Measurements from ENCODE around the gene STK17B. TPM values are rescaled to one million over a fixed set of nuclear protein-coding genes. Genes with fewer than 3 reads are reported as not detected.

Gene STK17B
- total and polyA plus RNA-seq, 9 of the 15 experiments (the other 6 are each of a cell fraction or from before 2014, with no cell fraction given) = 2.3 to 17.7 (median 8.5) TPM

DNA sequence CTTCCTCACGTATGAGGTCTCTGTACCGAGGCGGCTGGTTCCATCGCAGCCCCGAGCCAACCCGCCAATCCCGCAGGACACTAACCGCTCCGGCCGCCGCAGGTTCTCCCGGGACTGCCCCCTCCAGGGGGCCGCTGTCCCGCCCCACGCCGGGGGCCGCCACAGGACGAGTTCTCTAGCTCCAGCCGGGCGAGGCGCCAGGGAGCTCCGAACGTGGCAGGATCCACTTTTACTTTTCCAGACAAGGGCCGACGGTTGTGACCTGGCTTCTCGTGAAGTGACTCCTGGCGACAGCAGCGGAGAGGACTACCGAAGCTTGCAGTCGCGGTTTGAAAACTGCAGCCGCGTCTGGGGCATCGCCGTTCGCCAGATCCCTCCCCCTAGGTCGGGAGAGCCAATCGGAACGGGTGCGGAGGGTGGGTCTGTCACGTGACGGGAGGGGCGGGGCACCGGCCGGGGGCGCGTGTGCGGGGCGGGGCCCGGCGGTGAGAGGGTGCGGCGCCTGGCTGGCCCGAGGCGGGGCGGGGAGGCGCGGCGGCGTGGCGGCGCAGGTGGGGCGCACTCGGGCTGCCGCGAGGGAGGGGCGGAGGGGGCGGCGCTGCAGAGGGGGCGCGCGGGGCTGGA, at the start of gene STK17B (continued):
- TF ChIP-seq, protein P1, sequence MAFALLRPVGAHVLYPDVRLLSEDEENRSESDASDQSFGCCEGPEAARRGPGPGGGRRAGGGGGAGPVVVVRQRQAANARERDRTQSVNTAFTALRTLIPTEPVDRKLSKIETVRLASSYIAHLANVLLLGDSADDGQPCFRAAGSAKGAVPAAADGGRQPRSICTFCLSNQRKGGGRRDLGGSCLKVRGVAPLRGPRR (CRISPR knock-in tag; IDR thresholded peaks at IDR 0.05) = no peak
- TF ChIP-seq, protein P2, sequence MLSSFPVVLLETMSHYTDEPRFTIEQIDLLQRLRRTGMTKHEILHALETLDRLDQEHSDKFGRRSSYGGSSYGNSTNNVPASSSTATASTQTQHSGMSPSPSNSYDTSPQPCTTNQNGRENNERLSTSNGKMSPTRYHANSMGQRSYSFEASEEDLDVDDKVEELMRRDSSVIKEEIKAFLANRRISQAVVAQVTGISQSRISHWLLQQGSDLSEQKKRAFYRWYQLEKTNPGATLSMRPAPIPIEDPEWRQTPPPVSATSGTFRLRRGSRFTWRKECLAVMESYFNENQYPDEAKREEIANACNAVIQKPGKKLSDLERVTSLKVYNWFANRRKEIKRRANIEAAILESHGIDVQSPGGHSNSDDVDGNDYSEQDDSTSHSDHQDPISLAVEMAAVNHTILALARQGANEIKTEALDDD (IDR thresholded peaks at IDR 0.05) = no peak
- TF ChIP-seq BRCA1 (IDR thresholded peaks at IDR 0.05) = no peak
- TF ChIP-seq BRCA1 (CRISPR knock-in tag; IDR thresholded peaks at IDR 0.05) = no peak
- no peak for TF ChIP-seq MAFK (IDR thresholded peaks at IDR 0.05; ENCODE audit: low read length)
- no peak for TF ChIP-seq CHD2 (IDR thresholded peaks at IDR 0.05; ENCODE audit: low read depth, low read length)
- TF ChIP-seq DIDO1 (tag; IDR thresholded peaks at IDR 0.05; ENCODE audit: low read depth) = no peak
- TF ChIP-seq SIRT6 (IDR thresholded peaks at IDR 0.05; ENCODE audit: low read depth, low read length) = no peak
- no peak for TF ChIP-seq ZNF197 (CRISPR knock-in tag; IDR thresholded peaks at IDR 0.05; ENCODE audit: low read depth)
- no peak for TF ChIP-seq SRSF9 (IDR thresholded peaks at IDR 0.05; ENCODE audit: borderline replicate concordance, low read depth, low read length)
- no peak for TF ChIP-seq ATF1 (CRISPR knock-in tag; IDR thresholded peaks at IDR 0.05)
- TF ChIP-seq ATF1 (tag; IDR thresholded peaks at IDR 0.05) = no peak
- TF ChIP-seq ZNF644 (tag; IDR thresholded peaks at IDR 0.05; ENCODE audit: low read depth) = no peak
- TF ChIP-seq, protein P3, sequence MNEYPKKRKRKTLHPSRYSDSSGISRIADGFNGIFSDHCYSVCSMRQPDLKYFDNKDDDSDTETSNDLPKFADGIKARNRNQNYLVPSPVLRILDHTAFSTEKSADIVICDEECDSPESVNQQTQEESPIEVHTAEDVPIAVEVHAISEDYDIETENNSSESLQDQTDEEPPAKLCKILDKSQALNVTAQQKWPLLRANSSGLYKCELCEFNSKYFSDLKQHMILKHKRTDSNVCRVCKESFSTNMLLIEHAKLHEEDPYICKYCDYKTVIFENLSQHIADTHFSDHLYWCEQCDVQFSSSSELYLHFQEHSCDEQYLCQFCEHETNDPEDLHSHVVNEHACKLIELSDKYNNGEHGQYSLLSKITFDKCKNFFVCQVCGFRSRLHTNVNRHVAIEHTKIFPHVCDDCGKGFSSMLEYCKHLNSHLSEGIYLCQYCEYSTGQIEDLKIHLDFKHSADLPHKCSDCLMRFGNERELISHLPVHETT (CRISPR knock-in tag; conservative IDR thresholded peaks at IDR 0.05 in 1 of 2, IDR thresholded peaks at IDR 0.05 in 1 of 2) = no peak
- TF ChIP-seq NFXL1 (CRISPR knock-in tag; IDR thresholded peaks at IDR 0.05) = no peak
- TF ChIP-seq SAFB (IDR thresholded peaks at IDR 0.05; ENCODE audit: borderline replicate concordance, low read depth, low read length) = no peak
- TF ChIP-seq ZNF165 (CRISPR knock-in tag; IDR thresholded peaks at IDR 0.05; ENCODE audit: borderline replicate concordance) = no peak
- 0 out of 2 replicates have a peak, but pooled peaks have one; percentile 42 for TF ChIP-seq ZNF589 (CRISPR knock-in tag; IDR thresholded peaks at IDR 0.05; ENCODE audit: low read depth)
- no peak for TF ChIP-seq SAFB2 (IDR thresholded peaks at IDR 0.05; ENCODE audit: borderline replicate concordance, low read depth, low read length, severe bottlenecking)
- TF ChIP-seq HDAC1 (IDR thresholded peaks at IDR 0.05) = 0 out of 4 replicates have a peak, but pooled peaks of 1 of the 2 experiments have one; percentile 12
- TF ChIP-seq ARNT (IDR thresholded peaks at IDR 0.05) = no peak
- no peak for TF ChIP-seq SPI1 (IDR thresholded peaks at IDR 0.05; ENCODE audit: borderline replicate concordance, low read depth, low read length)
- TF ChIP-seq, protein P4, sequence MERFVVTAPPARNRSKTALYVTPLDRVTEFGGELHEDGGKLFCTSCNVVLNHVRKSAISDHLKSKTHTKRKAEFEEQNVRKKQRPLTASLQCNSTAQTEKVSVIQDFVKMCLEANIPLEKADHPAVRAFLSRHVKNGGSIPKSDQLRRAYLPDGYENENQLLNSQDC (CRISPR knock-in tag; IDR thresholded peaks at IDR 0.05) = no peak
- TF ChIP-seq CBFA2T3 (IDR thresholded peaks at IDR 0.05) = no peak
- TF ChIP-seq ZNF586 (CRISPR knock-in tag; conservative IDR thresholded peaks at IDR 0.05) = no peak
- TF ChIP-seq RBM14 (IDR thresholded peaks at IDR 0.05; ENCODE audit: borderline replicate concordance, insufficient read depth, low read depth, low read length) = no peak
